Left lung (tissue), 14 donors: ENCODE data around the gene PAPOLG. TPM values are rescaled to one million over a fixed set of nuclear protein-coding genes. Genes with fewer than 3 reads are reported as not detected.

ENCODE experiments used
- ATAC-seq: fragments of 200-7000 bp; cut with Tn5 transposase; one replicate; pipeline ENCODE4 v1.9.1; 2020; ENCODE audit warnings: moderate library complexity
- DNase-seq, 4 donors: peaks; one replicate each; pipeline ENCODE4 v3.0.0-alpha.2; 2013 to 2020
- H3K27ac ChIP-seq, 2 donors: fragments of 200-600 bp; sonication (generic) in 1 of 2; one replicate each; pipeline versions ENCODE4 v1.5.0 to v1.8.0; 2020 to 2021
- H3K27me3 ChIP-seq, 2 donors: fragments of 200-600 bp; sonication (generic) in 1 of 2; one replicate each; pipeline versions ENCODE4 v1.5.0 to v1.8.0; 2020 to 2021
- H3K36me3 ChIP-seq, 2 donors: fragments of 200-600 bp; sonication (generic) in 1 of 2; one replicate each; pipeline versions ENCODE4 v1.5.0 to v1.8.0; 2020 to 2021
- H3K4me1 ChIP-seq, 2 donors: fragments of 200-600 bp; one replicate each; pipeline ENCODE4 v1.8.0; 2021
- H3K4me3 ChIP-seq, 2 donors: fragments of 200-600 bp; sonication (generic) in 1 of 2; one replicate each; pipeline versions ENCODE4 v1.5.0 to v1.8.0; 2020 to 2021; ENCODE audit warnings: mild to moderate bottlenecking in 1 of 2
- H3K9me3 ChIP-seq, 2 donors: fragments of 200-600 bp; sonication (generic) in 1 of 2; one replicate each; pipeline versions ENCODE4 v1.5.0 to v1.8.0; 2020 to 2021
- intact Hi-C, 2 donors: fragments of 100-400 bp; cut with DNase I; formaldehyde crosslinking; loops; one replicate each; pipeline versions ENCODE4 v1.11.2 to v1.14.2; 2022
- long read RNA-seq, 12 donors: library from polyadenylated mRNA in 2 of 12; unstranded in 2 of 12; transcript quantifications; one replicate each; pipeline ENCODE4 v2.0.0 and lab custom pipeline, GENCODE V29; 2019 to 2026
- polyA plus RNA-seq, 6 donors: library from polyadenylated mRNA; unstranded; fragments of 120-200 nt; gene quantifications; one replicate each; pipeline ENCODE4 v1.2.1, GENCODE V29; 2013; ENCODE audit not compliant: insufficient read length in 6 of 6
- total RNA-seq, 2 donors: library from RNA; stranded (reverse); fragmentation: NEBNext Ultra II Directional; extraction: Animal tissue kit (Norgen Biotek cat#: 25700); gene quantifications; one replicate each; pipeline ENCODE4 v1.2.1, GENCODE V29; 2021
- TF ChIP-seq, protein P1 (sequence below), 2 donors: fragments of 200-600 bp; sonication (generic) in 1 of 2; IDR thresholded peaks; one replicate each; pipeline versions ENCODE4 v1.5.0 to v1.8.0; 2021; ENCODE audit warnings: antibody characterized with exemption in 2 of 2
- donor health status: DM: no; HTN: yes; CAD: no.
- donor health status: DM: no; HTN: no; CAD: no.

PAPOLG gene
- total RNA-seq (10 to 100 TPM; 11.3 to 16.1 TPM), polyA plus RNA-seq (10 to 100 TPM; 23.9 to 30.5 (median 25.7) TPM)
- long read RNA-seq, donor 1, full-length matches to known transcripts = 1 of 1 reads
- long read RNA-seq, donor 1, partial matches to known transcripts = 0 of 1 reads
- long read RNA-seq, donor 1, other reads (novel, unspliced or antisense) = 0 of 1 reads
- long read RNA-seq, donor 2 = 0 reads
- long read RNA-seq, donor 3, full-length matches to known transcripts = 2 of 2 reads
- long read RNA-seq, donor 3, partial matches to known transcripts = 0 of 2 reads
- long read RNA-seq, donor 3, other reads (novel, unspliced or antisense) = 0 of 2 reads
- long read RNA-seq, donor 4, partial matches to known transcripts = 4 of 4 reads
- long read RNA-seq, donor 4, other reads (novel, unspliced or antisense) = 0 of 4 reads
- long read RNA-seq, donor 5 = 0 reads
- long read RNA-seq, donor 6 = 0 reads
- long read RNA-seq, donor 7 = 0 reads
- long read RNA-seq, donor 8 = 0 reads
- long read RNA-seq, donor 9 = 0 reads
- long read RNA-seq, donor 10 = 0 reads
- long read RNA-seq, donor 11, full-length matches to known transcripts = 4 of 4 reads
- long read RNA-seq, donor 11, partial matches to known transcripts = 0 of 4 reads
- long read RNA-seq, donor 11, other reads (novel, unspliced or antisense) = 0 of 4 reads
- long read RNA-seq, donor 12, full-length matches to known transcripts = 1 of 1 reads
- long read RNA-seq, donor 12, partial matches to known transcripts = 0 of 1 reads
- long read RNA-seq, donor 12, other reads (novel, unspliced or antisense) = 0 of 1 reads

GRCh38 chr2:60756097-60757087 lies at the start of gene PAPOLG:
Gene PAPOLG (plus strand): TSS chr2:60756268. CDS start chr2:60756479, 211 bp downstream.
- Histone ChIP-seq H3K4me3 (peak within 1 kb of the TSS; percentile 84 to 98), H3K36me3 (peaks cover 0 to 18% of the 10 kb centered on the region in 2 donors), H3K27me3 (no peaks in the 10 kb centered on the region), H3K27ac (peak within 1 kb of the TSS; percentile 80 to 84), H3K4me1 (peaks cover 3 to 37% of the 10 kb centered on the region in 2 donors), H3K9me3 (no peaks in the 10 kb centered on the region)
- DNase-seq (peak; percentile 88 to 100 (median 96)), ATAC-seq (peak; percentile 99)
- intact Hi-C loops = no loop called here
- TF ChIP-seq, protein P1, sequence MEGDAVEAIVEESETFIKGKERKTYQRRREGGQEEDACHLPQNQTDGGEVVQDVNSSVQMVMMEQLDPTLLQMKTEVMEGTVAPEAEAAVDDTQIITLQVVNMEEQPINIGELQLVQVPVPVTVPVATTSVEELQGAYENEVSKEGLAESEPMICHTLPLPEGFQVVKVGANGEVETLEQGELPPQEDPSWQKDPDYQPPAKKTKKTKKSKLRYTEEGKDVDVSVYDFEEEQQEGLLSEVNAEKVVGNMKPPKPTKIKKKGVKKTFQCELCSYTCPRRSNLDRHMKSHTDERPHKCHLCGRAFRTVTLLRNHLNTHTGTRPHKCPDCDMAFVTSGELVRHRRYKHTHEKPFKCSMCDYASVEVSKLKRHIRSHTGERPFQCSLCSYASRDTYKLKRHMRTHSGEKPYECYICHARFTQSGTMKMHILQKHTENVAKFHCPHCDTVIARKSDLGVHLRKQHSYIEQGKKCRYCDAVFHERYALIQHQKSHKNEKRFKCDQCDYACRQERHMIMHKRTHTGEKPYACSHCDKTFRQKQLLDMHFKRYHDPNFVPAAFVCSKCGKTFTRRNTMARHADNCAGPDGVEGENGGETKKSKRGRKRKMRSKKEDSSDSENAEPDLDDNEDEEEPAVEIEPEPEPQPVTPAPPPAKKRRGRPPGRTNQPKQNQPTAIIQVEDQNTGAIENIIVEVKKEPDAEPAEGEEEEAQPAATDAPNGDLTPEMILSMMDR (IDR thresholded peaks at IDR 0.05) = no peak

DNA sequence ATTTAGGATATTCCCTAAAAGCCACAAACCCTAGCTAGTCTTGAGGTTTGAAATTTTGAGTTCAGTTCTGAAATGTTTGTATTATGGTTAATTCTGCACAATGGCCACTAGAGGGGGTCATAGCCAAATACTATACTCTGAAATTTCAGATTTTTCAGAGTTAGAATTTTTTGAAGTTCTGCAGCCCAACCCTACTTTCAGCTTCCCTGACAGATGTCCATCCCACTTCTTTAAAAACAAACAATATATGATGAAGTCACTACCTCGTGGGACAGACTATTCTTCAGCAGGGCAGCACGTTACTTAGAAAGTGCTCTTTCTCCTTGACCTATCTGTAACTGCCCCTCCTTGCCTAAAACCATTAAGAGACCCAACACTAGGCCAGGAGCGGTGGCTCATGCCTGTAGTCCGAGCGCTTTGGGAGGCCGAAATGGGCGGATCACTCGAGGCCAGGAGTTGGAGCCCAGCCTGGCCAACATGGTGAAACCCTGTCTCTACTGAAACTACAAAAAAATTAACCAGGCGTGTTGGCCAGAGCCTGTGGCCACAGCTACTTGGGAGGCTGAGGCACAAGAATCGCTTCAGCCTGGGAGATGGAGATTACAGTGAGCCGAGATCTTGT lies 48.2 kb upstream of the PAPOLG start:
- Histone ChIP-seq H3K4me3 (no peak overlapping the region), H3K36me3 (no peaks in the 10 kb centered on the region), H3K27ac (no peak overlapping the region), H3K27me3 (no peaks in the 10 kb centered on the region), H3K9me3 (no peaks in the 10 kb centered on the region), H3K4me1 (no peaks in the 10 kb centered on the region)
- DNase-seq (peak in 2 of 4 donors; percentile 22 to 33), ATAC-seq (peak; percentile 84)
- intact Hi-C loops = loop anchor here in 1 of 2 donors (10.0 kb wide), 1 partner anchor 287 kb away; no protein-coding TSS in a partner anchor
- TF ChIP-seq, protein P1 (IDR thresholded peaks at IDR 0.05) = peak; percentile 62 to 66

GRCh38 chr2:60708630-60709320 lies 47.3 kb upstream of the PAPOLG start:
- Histone ChIP-seq H3K27ac (no peak overlapping the region), H3K36me3 (no peaks in the 10 kb centered on the region), H3K27me3 (no peaks in the 10 kb centered on the region), H3K4me3 (no peak overlapping the region), H3K4me1 (no peaks in the 10 kb centered on the region), H3K9me3 (no peaks in the 10 kb centered on the region)
- intact Hi-C loops = loop anchor here in 1 of 2 donors (10.0 kb wide), 1 partner anchor 286 kb away; no protein-coding TSS in a partner anchor
- ATAC-seq (no peak), DNase-seq (no peak)
- TF ChIP-seq, protein P1 (IDR thresholded peaks at IDR 0.05) = no peak

DNA sequence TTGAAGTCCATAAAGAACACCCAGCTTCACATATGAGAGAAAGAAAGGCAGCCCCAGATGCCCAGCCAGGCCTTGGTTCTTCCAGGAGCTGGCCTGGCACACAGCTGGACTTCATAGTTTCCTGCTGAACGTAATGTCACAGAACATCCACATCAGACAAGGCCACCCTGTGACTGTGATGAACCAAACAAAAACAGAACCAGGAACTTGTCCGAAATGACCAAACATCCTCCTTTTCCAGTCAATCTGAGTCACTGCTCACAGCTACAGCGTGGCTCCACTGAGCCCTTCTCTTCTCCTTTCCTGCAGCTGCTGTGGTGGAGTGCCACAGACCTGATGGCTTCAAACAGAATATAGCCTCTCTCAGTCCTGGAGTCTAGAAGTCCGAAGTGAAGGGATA lies 45.4 kb upstream of the PAPOLG start:
- Histone ChIP-seq H3K27me3 (no peaks in the 10 kb centered on the region), H3K4me1 (no peaks in the 10 kb centered on the region), H3K9me3 (no peaks in the 10 kb centered on the region), H3K27ac (peak overlapping the region in 1 of 2 donors; percentile 51), H3K4me3 (no peak overlapping the region), H3K36me3 (no peaks in the 10 kb centered on the region)
- TF ChIP-seq, protein P1 (IDR thresholded peaks at IDR 0.05) = no peak
- ATAC-seq (peak; percentile 80), DNase-seq (peak in 1 of 4 donors; percentile 61)
- intact Hi-C loops = no loop called here
